Hepatocyte (in vitro differentiated cells): ENCODE measurements around the gene PTPN2. TPM values are rescaled to one million over a fixed set of nuclear protein-coding genes. Genes with fewer than 3 reads are reported as not detected.
"Not testable (repeated sequence)": the region's sequence is repeated elsewhere in the genome, so short reads cannot be mapped to it uniquely, and the experiment has no call there.

ENCODE experiments used
- DNase-seq: peaks from one replicate; pipeline ENCODE4 v3.0.0-alpha.2; 2016; ENCODE audit warnings: low spot score
- H2AFZ ChIP-seq: fragments of 200-600 bp; sonication (generic); 2 replicates; pipeline ENCODE4 v1.6.0; 2016; ENCODE audit warnings: antibody characterized with exemption, mild to moderate bottlenecking
- H3K27ac ChIP-seq: fragments of 200-600 bp; sonication (generic); 2 replicates; pipeline ENCODE4 v1.5.1; 2016; ENCODE audit warnings: mild to moderate bottlenecking
- H3K27me3 ChIP-seq: fragments of 200-600 bp; sonication (generic); 2 replicates; pipeline ENCODE4 v1.6.1; 2016
- H3K36me3 ChIP-seq: fragments of 200-600 bp; sonication (generic); replicated peaks from 2 replicates; pipeline ENCODE4 v1.5.1; 2016; ENCODE audit warnings: low read depth; ENCODE audit not compliant: insufficient read depth
- H3K4me1 ChIP-seq: fragments of 200-600 bp; sonication (generic); 2 replicates; pipeline ENCODE4 v1.5.1; 2016; ENCODE audit warnings: mild to moderate bottlenecking, moderate library complexity; ENCODE audit not compliant: insufficient read depth
- H3K4me2 ChIP-seq: fragments of 200-600 bp; sonication (generic); 2 replicates; pipeline ENCODE4 v1.6.0; 2016
- H3K4me3 ChIP-seq: fragments of 200-600 bp; sonication (generic); 2 replicates; pipeline ENCODE4 v1.5.1; 2016; ENCODE audit warnings: mild to moderate bottlenecking
- H3K79me2 ChIP-seq: fragments of 200-600 bp; sonication (generic); 2 replicates; pipeline ENCODE4 v1.6.0; 2017; ENCODE audit warnings: mild to moderate bottlenecking
- H3K9me2 ChIP-seq: fragments of 200-600 bp; sonication (generic); replicated peaks from 2 replicates; pipeline ENCODE4 v1.6.0; 2017; ENCODE audit warnings: mild to moderate bottlenecking; ENCODE audit not compliant: insufficient read depth
- H3K9me3 ChIP-seq: fragments of 200-600 bp; sonication (generic); 2 replicates; pipeline ENCODE4 v1.5.1; 2016; ENCODE audit warnings: low read depth, mild to moderate bottlenecking
- H4K20me1 ChIP-seq: fragments of 200-600 bp; sonication (generic); 2 replicates; pipeline ENCODE4 v1.6.0; 2016; ENCODE audit warnings: mild to moderate bottlenecking; ENCODE audit not compliant: insufficient read depth, poor library complexity, severe bottlenecking
- CTCF ChIP-seq: fragments of 200-600 bp; sonication (generic); IDR thresholded peaks from 2 replicates; pipeline ENCODE4 v1.5.1; 2016; ENCODE audit warnings: antibody characterized with exemption, mild to moderate bottlenecking; ENCODE audit not compliant: poor library complexity
- EZH2 ChIP-seq: fragments of 200-600 bp; sonication (generic); IDR thresholded peaks from 2 replicates; pipeline ENCODE4 v1.6.1; 2016; ENCODE audit warnings: antibody characterized with exemption, mild to moderate bottlenecking, borderline replicate concordance
- EZH2phosphoT487 ChIP-seq: fragments of 200-600 bp; sonication (generic); IDR thresholded peaks from one replicate; pipeline ENCODE4 v1.6.1; 2018; ENCODE audit warnings: antibody characterized with exemption, mild to moderate bottlenecking, low read depth, moderate library complexity; ENCODE audit not compliant: unreplicated experiment, severe bottlenecking
- WGBS: methylation state at CpG from one replicate; pipeline ENCODE4 v1.1.6; 2016; ENCODE audit warnings: low lambda C conversion rate; ENCODE audit errors: missing lambda C conversion rate; 5-methylcytosine and 5-hydroxymethylcytosine counted together
- polyA plus RNA-seq: library from polyadenylated mRNA; unstranded; fragments of >200 nt; fragmentation: Nextera tagmentation; extraction: Ambion mirVana; gene quantifications from 2 replicates; pipeline ENCODE4 v1.2.1, GENCODE V29; 2016
- total RNA-seq: library from RNA; depleted of rRNA; stranded (reverse); fragments of >200 nt; gene quantifications from 2 replicates; pipeline ENCODE4 v1.2.3, GENCODE V29; 2014

Gene PTPN2
- total and polyA plus RNA-seq, 2 experiments from 2014 or later = 32.0 to 36.7 TPM

GRCh38 chr18:12882453-12883371 is 1.3 kb downstream of the PTPN2 start:
- peaks cover 6% of the 10 kb centered on the region for H3K4me1 ChIP-seq
- H3K9me3 ChIP-seq = no peaks in the 10 kb centered on the region
- peak overlapping the region; percentile 93 for H3K4me2 ChIP-seq
- no peak for TF ChIP-seq EZH2
- no peak for TF ChIP-seq CTCF
- TF ChIP-seq EZH2phosphoT487 = no peak
- no peaks in the 10 kb centered on the region for H3K27me3 ChIP-seq
- peak overlapping the region; percentile 61 for H2AFZ ChIP-seq
- no peaks in the 10 kb centered on the region for H3K9me2 ChIP-seq
- 5% methylated on average over 22 of the region's 22 CpGs for WGBS
- no peak for DNase-seq
- peaks cover 20% of the 10 kb centered on the region for H4K20me1 ChIP-seq
- H3K36me3 ChIP-seq = no peaks in the 10 kb centered on the region
- peak overlapping the region; percentile 56 for H3K4me3 ChIP-seq
- peak overlapping the region; percentile 100 for H3K27ac ChIP-seq
- H3K79me2 ChIP-seq = peaks cover 68% of the 10 kb centered on the region

GRCh38 chr18:12880541-12880910 is 3.5 kb downstream of the PTPN2 start:
- no peak for DNase-seq
- Histone ChIP-seq H3K4me1 (peaks cover 6% of the 10 kb centered on the region), H3K9me3 (no peaks in the 10 kb centered on the region), H3K36me3 (no peaks in the 10 kb centered on the region), H2AFZ (no peak overlapping the region), H3K4me3 (no peak overlapping the region), H3K4me2 (no peak overlapping the region), H3K79me2 (peaks cover 82% of the 10 kb centered on the region), H3K9me2 (no peaks in the 10 kb centered on the region), H4K20me1 (peaks cover 20% of the 10 kb centered on the region), H3K27ac (no peak overlapping the region), H3K27me3 (no peaks in the 10 kb centered on the region)
- TF ChIP-seq CTCF (no peak), EZH2 (no peak), EZH2phosphoT487 (no peak)
- 79% methylated on average over 2 of the region's 2 CpGs for WGBS

- WGBS = 74% methylated on average over 8 of the region's 8 CpGs
- H3K36me3 ChIP-seq = no peaks in the 10 kb centered on the region
- no peaks in the 10 kb centered on the region for H3K9me3 ChIP-seq
- no peak overlapping the region for H3K4me2 ChIP-seq
- no peak for DNase-seq
- H3K9me2 ChIP-seq = no peaks in the 10 kb centered on the region
- no peaks in the 10 kb centered on the region for H3K27me3 ChIP-seq
- H3K79me2 ChIP-seq = peaks cover 79% of the 10 kb centered on the region
- H4K20me1 ChIP-seq = peaks cover 20% of the 10 kb centered on the region
- no peak overlapping the region for H3K4me3 ChIP-seq
- no peak overlapping the region for H2AFZ ChIP-seq
- H3K27ac ChIP-seq = no peak overlapping the region
- TF ChIP-seq EZH2 (no peak), CTCF (no peak), EZH2phosphoT487 (no peak)
- H3K4me1 ChIP-seq = peaks cover 6% of the 10 kb centered on the region
Measured at GRCh38 chr18:12879840-12880540, 4.0 kb downstream of the PTPN2 start.

- not testable (repeated sequence) for H2AFZ ChIP-seq, H3K9me2 ChIP-seq, H3K4me2 ChIP-seq, H3K9me3 ChIP-seq, H3K27me3 ChIP-seq, H3K4me3 ChIP-seq, DNase-seq, H3K4me1 ChIP-seq, H3K36me3 ChIP-seq
- H3K27ac ChIP-seq = peak overlapping the region; percentile 2
- H4K20me1 ChIP-seq = peaks cover 12% of the 10 kb centered on the region
- H3K79me2 ChIP-seq = peaks cover 76% of the 10 kb centered on the region
- WGBS = 51% methylated on average over 2 of the region's 2 CpGs
Measured at GRCh38 chr18:12874992-12875391, 9.0 kb downstream of the PTPN2 start.

- Histone ChIP-seq H4K20me1 (peaks cover 12% of the 10 kb centered on the region), H3K79me2 (peaks cover 76% of the 10 kb centered on the region)
- no CpG with 5 or more reads among the region's 48 CpGs for WGBS
Measured at GRCh38 chr18:12873961-12874567, 10.0 kb downstream of the PTPN2 start.

More at GRCh38 chr18:12873961-12874567, 10.0 kb downstream of the PTPN2 start:
- not testable (repeated sequence) for DNase-seq, H3K9me2 ChIP-seq, H3K9me3 ChIP-seq, H3K4me2 ChIP-seq, H3K4me1 ChIP-seq, H3K27me3 ChIP-seq, H3K4me3 ChIP-seq, H2AFZ ChIP-seq, H3K36me3 ChIP-seq, H3K27ac ChIP-seq
